NCI-H82 (cell line): ENCODE data around the gene NDUFAF8.

Source experiments
- DNase-seq: peaks from one replicate; lab custom pipeline; 2025; lab: John Stamatoyannopoulos, UW

NDUFAF8 gene

DNA sequence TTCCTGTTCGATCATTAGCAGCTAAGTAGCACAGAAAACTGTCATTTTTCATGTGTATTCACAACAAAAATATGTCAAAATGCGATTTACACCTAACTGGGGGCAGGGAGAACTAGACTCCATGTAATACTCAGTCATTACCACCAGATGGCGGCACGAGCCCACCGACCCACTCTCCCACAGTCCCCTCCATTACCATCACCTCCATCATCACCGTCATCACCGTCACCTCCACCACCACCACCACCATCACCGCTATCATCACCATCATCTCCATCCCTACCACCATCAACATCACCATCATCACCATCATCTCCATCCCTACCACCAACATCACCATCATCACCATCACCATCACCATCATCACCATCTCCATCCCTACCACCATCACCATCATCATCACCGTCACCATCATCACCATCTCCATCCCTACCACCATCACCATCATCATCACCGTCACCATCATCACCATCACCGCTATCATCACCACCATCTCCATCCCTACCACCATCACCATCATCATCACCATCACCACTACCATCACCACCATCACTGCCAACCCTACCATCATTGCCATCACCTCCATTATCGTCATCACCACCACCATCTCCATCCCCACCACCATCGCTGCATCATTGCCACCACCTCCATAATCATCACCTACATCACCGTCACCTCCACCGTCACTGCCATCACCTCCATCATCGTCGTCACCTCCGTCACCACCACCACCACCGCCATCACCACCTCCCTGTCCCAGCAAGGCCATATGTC, 14.4 kb downstream of the NDUFAF8 start:
- peak; percentile 72 for DNase-seq

DNA sequence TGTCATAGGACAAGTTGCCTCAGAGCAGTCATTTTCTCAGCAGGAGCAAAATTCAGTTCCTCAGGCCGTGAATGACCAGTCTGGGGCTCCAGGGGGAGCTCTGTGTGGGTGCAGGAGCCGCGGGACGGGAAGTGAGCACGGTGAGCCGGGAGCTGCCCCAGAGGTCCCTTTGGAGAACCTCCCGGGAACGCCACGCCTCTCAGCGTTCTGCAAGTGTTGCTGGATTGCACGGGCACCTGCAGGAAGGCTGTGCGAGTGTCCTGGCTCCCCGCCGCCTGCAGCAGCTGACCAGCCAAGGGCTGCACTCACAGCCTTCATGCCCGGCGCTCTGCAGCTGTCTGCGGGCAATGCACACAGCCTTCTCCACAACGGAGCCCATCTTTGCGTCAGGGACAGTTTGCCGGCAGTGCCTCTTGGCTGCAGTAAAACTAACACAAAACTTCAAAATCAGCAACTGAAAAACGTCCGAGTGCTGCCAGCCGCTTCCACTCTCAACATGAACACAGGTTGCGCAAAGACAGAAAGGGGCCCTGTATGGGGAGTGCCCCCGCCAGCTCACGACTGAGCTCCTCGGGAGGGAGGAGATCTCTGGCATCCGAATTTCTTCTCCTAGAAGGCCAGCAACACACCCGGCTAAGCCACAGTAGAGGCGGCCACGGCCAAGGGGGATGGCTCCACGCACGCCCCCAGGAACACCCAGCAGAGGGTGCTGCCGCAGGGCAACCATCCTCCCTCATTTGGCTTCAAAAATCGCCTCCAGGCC, 16.0 kb downstream of the NDUFAF8 start:
- peak; percentile 78 for DNase-seq

DNA sequence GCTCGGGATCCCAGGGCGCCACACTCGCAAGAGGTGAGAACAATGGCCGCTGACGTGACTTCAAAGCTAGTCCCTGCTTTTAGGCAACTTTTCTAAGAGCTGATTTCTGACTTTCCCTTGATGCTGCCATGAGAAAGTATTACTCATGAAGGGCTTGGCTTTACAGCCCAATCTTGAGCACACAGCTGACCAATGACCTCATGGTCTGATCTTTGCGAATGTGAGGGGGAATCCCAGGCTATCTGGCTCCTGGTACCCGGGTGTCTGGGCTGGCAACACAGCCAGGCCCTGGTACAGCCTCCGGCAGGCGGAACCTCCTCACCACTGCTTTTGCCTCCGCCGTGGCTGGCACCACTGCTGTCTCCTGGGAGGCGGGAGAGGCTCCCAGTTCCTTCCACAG, 17.5 kb downstream of the NDUFAF8 start:
- no peak for DNase-seq

DNA sequence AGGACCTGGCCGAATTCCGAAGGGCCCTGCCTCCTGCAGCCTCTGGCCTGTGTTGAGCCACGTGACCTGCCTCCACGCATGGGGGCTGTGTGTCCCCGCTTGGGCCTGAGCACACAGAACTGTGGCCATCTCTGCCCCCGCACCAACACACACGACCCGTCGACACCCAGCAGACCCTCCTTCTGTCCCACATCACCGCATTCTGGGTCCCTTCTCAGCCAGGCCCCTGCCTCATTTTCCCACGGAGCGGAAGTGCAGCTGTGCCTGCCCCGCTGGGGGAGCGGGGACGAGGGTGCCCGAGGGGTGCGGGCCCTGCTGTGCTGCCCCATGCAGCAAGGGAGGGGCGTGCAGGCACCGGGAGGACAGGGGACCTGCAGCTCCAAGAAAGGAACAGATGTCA, 18.4 kb downstream of the NDUFAF8 start:
- DNase-seq: no peak

DNA sequence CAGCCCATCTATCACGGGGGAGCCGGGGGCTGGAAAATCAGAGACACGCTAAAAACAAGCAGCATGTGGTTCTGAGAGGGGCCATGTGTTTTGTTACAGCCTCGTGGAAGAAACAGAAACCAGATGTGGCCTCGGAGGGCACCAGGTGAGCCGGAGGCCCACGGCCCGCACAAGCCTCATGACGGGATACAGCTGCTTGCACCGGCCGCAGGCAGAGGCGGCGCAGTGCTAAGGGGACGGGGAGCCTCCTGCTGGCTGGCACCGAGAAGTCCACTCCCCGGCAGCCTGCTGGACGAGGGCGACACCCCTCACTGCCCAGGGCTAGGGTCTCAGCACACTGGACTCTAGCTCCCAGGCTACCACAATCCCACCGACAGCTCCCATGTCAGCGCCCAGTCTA, 19.2 kb downstream of the NDUFAF8 start:
- DNase-seq: no peak

DNA sequence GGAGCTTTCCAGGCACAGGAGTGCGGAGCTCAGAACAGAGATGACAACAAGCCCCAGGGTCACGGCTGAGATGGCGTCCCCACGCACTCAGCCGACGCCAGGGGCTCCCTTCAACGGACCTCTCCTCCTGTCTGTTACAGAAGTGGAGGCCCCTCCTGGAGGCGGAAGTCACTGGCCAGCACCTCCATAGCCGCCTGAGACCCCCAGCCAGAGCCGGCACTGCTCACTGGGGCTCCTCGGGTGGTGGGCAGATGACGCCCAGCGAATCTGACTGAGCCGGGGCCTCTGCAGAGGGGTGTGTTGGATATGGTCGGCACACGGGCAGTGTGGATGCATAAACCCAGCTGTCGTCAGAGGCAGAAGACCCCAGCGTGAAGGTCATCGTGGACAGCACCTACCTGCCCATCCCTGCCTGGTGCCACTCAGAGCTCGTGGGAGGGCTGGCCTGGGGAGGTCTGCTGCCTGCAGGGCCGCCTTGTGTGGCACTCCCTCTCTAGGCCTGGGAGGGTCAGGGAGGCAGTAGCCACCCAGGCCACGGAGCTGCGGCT, 20.0 kb downstream of the NDUFAF8 start:
- no peak for DNase-seq

DNA sequence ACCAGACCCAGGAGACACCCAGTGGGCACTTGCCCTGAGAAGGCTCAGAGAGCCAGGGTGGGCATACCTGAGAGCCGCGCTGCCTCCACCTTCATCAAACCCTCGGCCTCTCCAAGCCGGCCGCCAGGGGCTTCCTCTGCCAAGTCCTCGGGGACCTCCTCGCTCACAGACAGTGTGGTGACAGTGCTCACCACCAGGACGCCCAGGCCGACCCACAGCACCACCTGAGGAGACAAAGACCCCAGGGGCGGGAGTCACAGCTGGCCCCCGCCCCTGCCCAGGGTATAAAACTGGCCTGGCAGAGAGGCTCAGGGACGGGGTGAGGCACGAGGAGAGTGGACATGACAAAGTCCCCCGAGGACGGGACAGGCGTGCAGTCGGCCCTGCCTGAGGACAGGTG, 21.1 kb downstream of the NDUFAF8 start:
- DNase-seq: no peak

DNA sequence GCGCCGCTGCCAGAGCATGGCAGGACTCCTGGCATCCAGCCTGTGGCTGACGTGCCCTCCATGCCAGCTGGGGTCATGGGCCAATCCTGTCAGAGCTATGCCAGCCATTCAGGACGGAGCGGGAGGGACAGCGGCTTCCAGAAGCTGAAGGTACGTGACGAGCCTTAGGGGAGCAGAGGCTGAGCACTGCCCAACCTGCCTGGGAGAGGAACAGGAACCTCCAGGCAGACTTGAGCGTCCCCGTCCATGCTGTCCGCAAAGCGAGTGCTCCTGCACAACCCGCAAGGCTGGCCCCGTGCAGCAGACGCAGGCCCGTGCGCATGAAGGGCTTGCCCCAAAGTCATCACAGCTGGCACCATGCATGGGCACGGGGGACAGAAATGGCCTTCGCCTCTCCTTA, 21.5 kb downstream of the NDUFAF8 start:
- no peak for DNase-seq

DNA sequence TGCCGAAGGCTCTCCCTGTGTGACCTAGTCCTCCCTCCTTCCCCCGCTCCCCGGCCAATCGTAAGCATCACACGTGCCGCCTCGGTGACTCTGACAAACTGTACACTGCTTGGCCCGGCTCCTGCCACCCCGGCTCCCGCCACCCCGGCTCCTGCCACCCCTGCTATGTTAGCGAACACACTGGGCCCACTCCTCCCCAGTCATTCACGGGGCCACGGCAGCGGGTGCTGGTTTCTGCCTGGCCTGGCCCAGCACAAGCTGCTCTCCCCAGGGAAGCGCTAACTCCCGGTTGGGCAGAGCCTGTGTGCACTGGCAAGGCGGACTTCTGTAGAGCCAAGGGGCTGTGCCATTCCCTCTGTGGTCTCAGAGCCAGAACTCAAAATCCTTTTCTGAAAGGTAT, 22.0 kb downstream of the NDUFAF8 start:
- no peak for DNase-seq

DNA sequence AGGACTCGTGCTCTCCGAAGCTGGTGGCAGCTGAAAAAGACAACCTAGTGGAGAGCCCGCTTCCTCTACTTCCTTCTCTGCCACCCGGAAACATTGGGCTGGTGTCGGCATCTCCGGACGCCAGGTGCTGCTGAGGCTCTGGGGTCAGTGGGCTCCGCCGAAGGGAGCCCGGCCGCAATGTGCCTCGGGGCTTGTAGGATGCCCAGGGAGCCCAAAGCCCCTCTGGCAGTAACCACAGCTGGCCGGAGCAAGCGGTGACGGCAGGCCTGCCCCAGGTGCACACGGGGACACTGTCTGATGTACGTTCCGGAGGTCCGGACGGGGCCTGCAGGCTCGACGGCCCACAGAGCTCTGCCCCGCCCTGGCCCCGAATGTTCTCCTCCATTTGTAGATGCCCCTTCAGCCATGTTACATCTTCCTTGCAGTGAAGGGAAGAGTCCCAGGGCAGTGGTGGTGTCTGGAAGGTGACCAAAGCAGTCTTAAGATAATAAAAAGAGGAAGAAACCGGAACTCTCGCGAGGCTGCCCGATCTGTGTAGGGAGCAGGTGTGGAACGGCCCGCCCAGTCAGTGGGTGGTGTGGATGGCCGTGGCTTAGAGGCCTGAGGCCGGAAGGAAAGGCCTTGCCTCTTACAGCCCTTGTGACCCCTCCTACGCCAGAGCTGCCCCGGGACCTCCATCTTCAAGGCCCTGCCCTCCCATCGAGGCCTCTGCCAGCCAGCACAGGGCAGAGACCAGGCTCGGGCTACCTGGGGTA, 22.6 kb downstream of the NDUFAF8 start:
- DNase-seq: no peak

DNA sequence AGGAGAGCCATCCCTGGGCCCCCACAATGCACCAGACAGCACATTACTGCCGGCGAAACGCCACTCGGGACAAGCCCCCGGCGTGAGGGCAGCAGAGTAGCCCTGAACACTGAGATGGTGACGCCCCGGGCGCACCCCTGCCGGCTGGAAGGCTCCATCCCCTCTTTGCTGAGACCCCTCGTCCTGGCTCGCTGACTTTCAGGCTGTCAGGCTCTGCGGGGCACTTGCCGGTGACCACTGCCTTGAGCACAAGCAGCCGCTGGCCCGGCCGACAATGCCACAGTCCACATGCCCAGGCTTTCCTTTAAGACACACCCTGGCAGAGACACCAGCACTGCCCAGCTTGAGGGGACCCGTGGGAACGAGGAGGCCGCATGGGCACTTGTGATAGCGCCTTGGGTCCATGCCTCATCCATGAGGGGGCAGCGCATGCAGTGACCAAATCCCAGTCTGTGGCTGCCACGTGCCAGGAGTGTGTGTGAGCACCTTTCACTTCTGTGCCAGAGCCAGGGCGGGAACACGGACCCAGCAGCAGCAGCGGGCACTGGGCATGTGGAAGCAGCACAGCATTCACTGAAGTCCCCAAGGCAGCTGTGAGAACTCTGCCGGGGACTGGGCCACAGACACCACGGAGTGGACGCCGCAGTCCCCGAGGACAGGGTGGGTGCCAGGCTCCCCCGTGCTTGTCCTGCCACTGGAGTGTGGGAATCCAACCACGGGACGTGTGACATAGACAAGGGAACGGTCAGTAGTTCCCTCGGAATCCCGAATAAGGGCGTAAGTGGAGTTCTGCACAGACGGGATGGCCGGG, 24.5 kb downstream of the NDUFAF8 start:
- no peak for DNase-seq

DNA sequence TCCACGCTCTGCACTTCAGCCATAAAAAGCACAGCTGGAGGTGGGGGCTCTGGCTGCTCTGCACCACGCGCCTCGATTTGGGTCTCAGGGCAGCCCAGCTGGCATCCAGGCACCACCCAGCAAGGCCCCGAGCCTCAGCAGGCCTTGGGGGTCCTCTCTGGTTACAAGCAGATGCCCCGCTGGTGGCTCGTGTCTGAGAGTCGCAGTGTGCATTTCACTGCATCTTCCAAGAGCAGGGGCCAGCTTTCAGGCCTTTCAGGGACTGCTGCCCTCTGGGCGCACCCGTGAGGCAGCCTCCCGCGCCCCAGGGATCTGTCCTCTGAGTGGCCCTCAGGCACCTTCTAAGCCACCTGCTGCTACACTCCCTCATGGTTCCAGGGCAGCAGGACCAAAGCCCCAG, 25.5 kb downstream of the NDUFAF8 start:
- DNase-seq: no peak

DNA sequence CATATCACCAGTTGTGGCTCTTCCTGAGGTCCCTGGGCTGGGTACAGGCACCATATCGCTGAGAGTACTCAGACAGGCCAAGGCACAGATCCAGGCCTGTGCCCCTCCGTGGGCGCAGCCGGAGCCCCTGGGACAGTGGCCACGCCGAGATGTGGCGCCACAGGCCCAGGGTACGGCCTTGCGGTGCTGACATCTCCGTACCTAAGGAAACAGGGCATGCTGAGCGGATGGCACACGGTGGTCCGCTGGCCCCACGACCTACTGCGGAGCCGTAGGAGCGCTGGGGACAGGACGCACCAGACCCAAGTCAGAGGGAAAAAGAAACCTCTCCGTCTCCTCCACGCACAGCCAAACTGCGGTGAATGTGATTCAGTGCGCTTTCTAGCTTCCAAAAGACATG, 26.5 kb downstream of the NDUFAF8 start:
- DNase-seq: no peak

DNA sequence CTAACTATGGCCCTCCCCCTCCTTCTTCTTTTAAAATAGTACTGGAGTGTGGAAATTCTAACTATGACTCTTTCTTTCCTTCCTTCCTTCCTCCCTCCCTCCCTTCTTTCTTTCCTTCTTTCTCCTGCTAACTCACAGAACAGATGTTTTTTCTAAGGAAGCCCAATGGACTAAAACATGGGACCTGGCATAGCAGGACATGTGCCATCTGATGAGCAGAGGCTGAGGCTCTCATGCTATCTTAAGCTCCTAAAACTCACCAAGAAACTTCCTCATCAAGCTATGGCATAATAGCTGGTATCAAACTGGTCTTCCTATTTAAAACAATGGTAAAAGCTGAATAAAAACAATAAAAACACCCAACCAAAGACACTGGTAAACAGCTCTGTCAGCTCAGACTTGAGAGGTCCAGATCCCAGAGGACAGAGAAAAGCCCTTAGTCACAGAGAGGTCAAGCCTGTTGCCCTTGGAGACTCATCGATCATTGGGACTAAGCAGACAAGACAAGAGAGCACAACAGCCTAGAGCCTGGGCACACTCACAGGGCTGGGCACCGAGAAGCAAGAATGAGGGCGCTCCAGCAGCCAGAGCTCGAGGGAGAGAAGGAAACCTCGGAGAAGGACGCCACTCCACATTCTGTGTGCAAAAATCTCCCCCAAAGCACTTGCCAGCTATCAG, 28.4 kb downstream of the NDUFAF8 start:
- DNase-seq: no peak

DNA sequence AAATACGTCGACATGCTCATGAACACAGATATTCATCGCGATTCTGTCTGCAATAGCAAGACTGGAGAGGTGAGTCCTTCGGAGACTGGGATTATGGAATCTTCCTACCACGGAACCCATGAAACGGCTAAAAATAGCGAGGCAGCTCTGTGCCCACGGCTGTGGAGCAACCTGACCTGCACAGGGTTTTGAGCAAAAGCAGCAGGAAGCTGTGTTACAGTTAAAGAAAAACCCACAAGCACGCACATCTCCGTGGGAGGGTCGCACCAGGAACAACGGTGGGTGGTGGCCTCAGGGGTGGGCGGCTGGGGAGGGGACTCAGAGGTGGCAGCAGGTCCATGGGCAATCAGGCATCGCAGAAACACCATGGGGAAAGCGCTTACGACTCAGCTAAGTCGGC, 31.2 kb downstream of the NDUFAF8 start:
- no peak for DNase-seq

DNA sequence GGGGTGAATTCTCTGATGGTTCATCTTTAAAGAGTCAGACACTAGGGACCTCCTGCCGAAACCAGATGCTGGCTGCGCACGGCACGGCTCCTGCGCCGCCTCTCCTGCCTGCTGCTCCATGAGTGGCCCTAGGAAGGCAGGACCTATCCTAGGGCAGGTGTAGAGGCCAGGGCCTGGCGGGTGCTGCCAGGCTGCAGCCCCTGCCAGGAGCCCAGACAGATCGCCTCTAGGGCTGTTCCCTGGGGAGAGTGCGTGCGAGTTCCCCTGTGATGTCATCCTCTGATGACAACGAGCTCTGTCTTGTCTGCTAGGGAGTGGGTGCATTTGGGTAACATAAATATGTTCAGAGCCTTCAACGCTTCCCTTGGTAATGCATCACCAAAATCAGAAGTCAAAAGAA, 32.1 kb downstream of the NDUFAF8 start:
- DNase-seq: no peak

DNA sequence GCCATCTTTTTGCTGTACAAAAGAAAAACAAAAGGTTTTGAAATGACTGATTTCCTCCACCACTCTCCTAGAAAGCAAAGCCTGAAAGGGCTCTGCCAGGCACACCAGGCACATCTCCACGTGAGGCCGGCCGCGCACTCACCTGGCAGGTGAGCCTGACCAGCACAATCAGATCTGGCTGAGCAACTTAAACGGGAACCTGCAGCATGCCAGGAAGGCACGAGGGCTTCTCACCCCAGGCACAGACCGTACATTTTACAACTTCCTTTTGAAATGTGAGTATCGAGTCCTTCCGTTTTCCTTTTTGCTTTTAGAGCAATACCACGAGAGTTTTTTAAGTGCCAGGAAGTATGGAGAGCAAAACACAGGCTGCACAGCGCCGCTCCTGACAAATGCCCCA, 33.5 kb downstream of the NDUFAF8 start:
- no peak for DNase-seq

DNA sequence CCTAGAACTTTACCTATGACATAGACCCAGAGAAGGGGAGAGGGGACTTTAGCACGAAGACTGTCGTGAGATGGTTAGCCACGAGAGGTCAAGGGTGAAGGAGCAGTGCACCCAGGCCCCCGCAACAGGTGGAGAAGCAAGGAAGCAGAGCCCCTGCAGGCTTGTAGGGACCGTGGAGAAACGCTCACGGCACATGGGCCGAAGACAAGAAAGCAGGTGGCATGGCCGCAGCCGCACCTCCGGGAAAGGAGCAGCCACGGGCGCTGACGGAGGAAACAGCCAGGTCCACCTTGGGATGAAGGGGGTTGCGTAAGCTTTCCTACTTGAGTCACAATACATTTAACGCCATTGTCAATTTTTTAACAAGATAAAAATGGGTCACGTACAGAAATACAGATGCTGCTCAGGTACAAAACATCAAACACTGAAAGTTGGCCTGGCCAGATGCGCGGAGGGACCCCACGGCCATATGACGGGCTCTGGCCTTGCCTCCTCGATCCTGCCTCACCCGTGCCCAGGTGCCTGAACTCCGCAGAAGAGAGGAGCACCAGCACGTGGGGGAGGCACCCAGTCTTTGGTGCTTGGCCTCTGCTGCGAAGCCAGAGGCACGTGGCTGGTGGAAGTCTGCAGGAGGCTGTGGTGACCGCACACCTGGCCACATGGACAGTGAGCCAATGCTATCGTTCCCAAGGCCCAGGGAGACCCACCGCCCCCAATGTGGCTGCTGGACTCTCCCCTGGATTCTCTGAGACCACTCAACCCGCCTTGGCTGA, 34.8 kb downstream of the NDUFAF8 start:
- DNase-seq: no peak

DNA sequence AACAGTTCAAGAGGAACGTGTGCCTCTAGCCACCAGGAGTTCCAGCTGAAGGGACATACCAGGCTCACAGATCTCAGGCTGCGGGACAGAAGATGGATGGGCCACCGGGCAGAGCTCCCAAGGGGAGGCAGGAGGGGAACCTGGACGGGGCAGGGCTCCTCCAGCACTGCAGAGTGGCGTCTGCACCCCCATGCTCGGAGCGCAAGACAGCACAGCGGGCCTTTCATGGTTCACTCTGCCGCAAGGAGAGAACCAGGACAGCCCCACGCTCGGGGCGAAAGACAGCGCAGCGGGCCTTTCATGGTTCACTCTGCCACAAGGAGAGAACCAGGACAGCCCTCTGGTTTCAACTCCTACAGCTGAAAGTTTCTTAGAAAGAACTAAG, 35.3 kb downstream of the NDUFAF8 start:
- DNase-seq: no peak

DNA sequence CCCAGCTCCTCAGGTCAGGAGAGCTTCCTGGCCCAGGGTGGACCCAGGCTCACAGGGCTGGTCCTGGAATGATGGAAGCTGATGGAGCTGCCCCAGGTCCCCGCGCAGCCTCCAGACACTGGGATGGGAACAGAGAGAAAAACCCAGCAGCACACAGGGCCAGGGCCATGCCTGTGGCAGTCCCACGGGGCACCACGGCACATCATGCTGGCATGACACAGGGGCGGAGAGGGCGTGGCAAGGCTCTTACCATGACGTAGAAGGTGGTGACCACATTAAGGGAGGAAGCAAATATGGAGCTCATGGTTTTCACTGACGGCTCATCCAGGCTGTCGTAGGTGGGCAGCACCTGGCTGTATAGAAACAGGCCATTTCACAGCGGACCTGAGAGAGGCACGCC, 37.7 kb downstream of the NDUFAF8 start:
- no peak for DNase-seq
